ENCODE measurements around the gene BSN.

DNA sequence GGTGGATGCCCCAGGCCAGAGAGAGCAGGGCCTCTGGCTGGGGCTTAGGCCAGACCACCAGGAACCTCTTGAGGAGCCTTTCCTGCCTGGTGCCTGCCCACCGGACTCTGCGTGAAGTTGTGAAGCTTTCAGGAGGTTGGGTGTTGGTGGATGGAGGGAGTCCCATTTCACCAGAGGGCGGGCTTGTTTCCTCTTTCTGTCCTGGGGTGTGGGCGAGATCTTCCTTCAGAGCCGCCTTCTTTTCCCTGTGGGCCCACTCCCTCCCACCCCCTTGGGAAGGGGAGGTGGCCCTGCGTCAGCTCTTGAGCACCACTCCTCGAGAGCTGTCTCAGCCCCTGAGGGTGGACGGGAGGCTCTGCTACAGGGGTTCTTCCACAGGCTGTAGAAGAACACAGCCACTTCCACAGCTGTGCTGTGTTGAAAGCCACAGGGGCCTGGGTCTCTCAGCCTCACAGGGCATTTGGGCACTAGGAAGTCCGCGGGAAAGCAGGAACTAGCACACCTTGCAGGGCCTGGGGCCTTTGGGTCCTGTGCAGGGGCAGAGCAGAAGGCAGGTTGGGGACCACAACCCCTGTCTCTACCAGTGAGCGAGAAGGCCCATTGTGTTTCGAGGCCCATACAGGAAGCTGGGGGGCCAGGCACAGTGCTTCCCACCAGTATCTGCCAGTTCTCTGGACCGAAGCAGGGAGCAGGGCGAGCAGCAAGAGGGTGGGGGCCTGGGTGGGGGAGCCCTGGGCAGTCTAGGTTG lies 163.1 kb downstream of the BSN start:
- TF ChIP-seq, protein P1, sequence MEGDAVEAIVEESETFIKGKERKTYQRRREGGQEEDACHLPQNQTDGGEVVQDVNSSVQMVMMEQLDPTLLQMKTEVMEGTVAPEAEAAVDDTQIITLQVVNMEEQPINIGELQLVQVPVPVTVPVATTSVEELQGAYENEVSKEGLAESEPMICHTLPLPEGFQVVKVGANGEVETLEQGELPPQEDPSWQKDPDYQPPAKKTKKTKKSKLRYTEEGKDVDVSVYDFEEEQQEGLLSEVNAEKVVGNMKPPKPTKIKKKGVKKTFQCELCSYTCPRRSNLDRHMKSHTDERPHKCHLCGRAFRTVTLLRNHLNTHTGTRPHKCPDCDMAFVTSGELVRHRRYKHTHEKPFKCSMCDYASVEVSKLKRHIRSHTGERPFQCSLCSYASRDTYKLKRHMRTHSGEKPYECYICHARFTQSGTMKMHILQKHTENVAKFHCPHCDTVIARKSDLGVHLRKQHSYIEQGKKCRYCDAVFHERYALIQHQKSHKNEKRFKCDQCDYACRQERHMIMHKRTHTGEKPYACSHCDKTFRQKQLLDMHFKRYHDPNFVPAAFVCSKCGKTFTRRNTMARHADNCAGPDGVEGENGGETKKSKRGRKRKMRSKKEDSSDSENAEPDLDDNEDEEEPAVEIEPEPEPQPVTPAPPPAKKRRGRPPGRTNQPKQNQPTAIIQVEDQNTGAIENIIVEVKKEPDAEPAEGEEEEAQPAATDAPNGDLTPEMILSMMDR (IDR thresholded peaks at IDR 0.05), result no peak
- no peak for TF ChIP-seq EZH2 (IDR thresholded peaks at IDR 0.05; ENCODE audit: borderline replicate concordance, insufficient read depth, low read depth, low read length, poor library complexity, severe bottlenecking)
